Measurements from ENCODE around the gene CMIP. TPM values are rescaled to one million over a fixed set of nuclear protein-coding genes. Genes with fewer than 3 reads are reported as not detected.

CMIP gene
- polyA plus RNA-seq, 1 donor from 2014 or later = 15.1 TPM

DNA sequence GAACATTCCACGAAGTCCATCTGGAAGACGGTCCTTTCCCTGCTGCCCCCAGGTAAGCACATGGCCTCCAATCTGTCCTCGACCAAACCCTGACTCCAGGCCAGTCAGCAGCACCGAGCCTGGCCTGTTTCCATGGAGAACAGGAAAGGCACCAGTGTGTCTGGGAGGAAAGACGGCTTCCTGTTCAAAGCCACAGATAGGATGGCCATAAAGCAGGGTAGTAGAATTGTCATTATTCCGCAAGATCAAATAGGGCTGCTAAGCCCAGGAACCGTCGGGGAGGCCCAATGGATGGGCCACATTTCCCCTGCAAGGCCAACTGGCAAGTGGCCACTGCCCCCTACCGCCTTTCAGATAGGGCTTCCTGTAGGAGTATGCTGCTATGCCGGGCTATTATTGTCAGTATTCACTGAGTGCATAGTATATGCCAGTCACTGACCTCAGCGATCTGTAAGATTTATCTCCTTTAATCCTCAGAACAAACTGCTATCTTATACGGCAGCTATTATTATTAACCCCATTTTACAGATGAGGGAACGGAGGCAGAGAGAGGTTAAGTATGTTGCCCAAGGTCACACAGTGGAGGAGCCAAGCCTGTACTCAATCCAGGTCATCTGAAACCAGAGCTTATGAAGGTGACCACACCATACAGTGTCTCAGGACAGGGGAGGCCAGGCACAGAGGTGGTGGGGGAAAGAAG is 311.5 kb downstream of the CMIP start:
- H3K27ac ChIP-seq (ENCODE audit: low read length) = no peak overlapping the region
- no peaks in the 10 kb centered on the region for H3K9me3 ChIP-seq (ENCODE audit: low read length)
- H3K79me2 ChIP-seq (replicated peaks; ENCODE audit: insufficient read depth, low read length) = no peaks in the 10 kb centered on the region
- H3K9ac ChIP-seq (ENCODE audit: low read length) = no peak overlapping the region
- H4K20me1 ChIP-seq (ENCODE audit: insufficient read depth) = no peaks in the 10 kb centered on the region
- H3K36me3 ChIP-seq (ENCODE audit: insufficient read depth, low read length) = no peaks in the 10 kb centered on the region
- no peaks in the 10 kb centered on the region for H3F3A ChIP-seq (ENCODE audit: insufficient read depth, low read length, poor library complexity, severe bottlenecking)
- no peak overlapping the region for H3K4me3 ChIP-seq (ENCODE audit: low read length)
- H3K4me2 ChIP-seq (ENCODE audit: low read length) = no peak overlapping the region
- no peaks in the 10 kb centered on the region for H3K9me2 ChIP-seq (ENCODE audit: insufficient read depth, low read length)
- no peak overlapping the region for H2AFZ ChIP-seq (ENCODE audit: low read depth, low read length)
- no peaks in the 10 kb centered on the region for H3K27me3 ChIP-seq (ENCODE audit: insufficient read depth, low read depth, low read length)
- no peak for TF ChIP-seq TAF1 (IDR thresholded peaks at IDR 0.05; ENCODE audit: low read depth)
- no peak for TF ChIP-seq POLR2AphosphoS5 (IDR thresholded peaks at IDR 0.05)

DNA sequence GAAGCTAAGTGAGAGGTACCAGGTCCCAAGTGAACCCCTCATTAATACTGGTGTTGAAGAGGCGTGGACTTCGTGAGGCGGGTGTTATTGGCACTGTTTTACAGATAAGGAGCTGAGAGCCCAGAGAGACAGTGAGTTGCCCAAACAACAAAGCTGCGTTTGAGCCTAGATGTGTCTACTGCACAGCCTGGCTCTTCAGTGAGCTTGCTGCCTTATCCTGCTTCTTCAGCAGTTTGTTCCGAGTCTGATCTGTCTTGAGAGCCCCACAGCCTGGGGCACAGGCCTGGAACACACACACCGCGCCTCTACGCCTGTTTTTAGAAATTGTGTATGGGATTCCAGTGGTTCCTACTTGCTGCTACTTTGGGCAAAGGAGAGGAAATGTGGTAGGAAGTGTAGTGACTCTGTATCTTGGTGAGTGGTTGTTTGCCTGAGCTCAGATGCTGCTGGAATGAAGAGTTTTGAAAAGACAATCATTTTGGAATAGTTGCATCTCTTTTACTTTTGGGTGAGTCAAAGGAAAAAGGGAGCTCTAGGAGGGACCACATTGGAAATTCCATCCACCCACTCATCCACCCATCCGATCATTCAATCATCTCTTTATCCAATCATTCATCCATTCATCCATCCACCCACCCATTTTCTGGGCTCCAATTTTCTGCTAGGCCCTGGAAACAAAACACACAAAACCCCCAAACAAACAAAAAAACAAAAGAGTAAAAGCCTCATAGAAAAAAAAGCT is 312.2 kb downstream of the CMIP start:
- H3K9me2 ChIP-seq (ENCODE audit: insufficient read depth, low read length) = no peaks in the 10 kb centered on the region
- H3K9ac ChIP-seq (ENCODE audit: low read length) = no peak overlapping the region
- no peaks in the 10 kb centered on the region for H3K79me2 ChIP-seq (replicated peaks; ENCODE audit: insufficient read depth, low read length)
- no peaks in the 10 kb centered on the region for H3F3A ChIP-seq (ENCODE audit: insufficient read depth, low read length, poor library complexity, severe bottlenecking)
- no peak overlapping the region for H3K4me2 ChIP-seq (ENCODE audit: low read length)
- no peaks in the 10 kb centered on the region for H3K36me3 ChIP-seq (ENCODE audit: insufficient read depth, low read length)
- H3K27ac ChIP-seq (ENCODE audit: low read length) = no peak overlapping the region
- no peak overlapping the region for H3K4me3 ChIP-seq (ENCODE audit: low read length)
- H3K27me3 ChIP-seq (ENCODE audit: insufficient read depth, low read depth, low read length) = no peaks in the 10 kb centered on the region
- no peaks in the 10 kb centered on the region for H4K20me1 ChIP-seq (ENCODE audit: insufficient read depth)
- H3K9me3 ChIP-seq (ENCODE audit: low read length) = no peaks in the 10 kb centered on the region
- TF ChIP-seq SMC3 (conservative IDR thresholded peaks at IDR 0.05; ENCODE audit: poor library complexity) (no peak), EP300 (conservative IDR thresholded peaks at IDR 0.05; ENCODE audit: poor library complexity, severe bottlenecking) (no peak), EZH2 (IDR thresholded peaks at IDR 0.05; ENCODE audit: borderline replicate concordance, insufficient read depth, low read length, poor library complexity, severe bottlenecking) (no peak), RAD21 (conservative IDR thresholded peaks at IDR 0.05) (no peak), TAF1 (IDR thresholded peaks at IDR 0.05; ENCODE audit: low read depth) (no peak), POLR2AphosphoS5 (IDR thresholded peaks at IDR 0.05) (no peak)
- TF ChIP-seq, protein P1, sequence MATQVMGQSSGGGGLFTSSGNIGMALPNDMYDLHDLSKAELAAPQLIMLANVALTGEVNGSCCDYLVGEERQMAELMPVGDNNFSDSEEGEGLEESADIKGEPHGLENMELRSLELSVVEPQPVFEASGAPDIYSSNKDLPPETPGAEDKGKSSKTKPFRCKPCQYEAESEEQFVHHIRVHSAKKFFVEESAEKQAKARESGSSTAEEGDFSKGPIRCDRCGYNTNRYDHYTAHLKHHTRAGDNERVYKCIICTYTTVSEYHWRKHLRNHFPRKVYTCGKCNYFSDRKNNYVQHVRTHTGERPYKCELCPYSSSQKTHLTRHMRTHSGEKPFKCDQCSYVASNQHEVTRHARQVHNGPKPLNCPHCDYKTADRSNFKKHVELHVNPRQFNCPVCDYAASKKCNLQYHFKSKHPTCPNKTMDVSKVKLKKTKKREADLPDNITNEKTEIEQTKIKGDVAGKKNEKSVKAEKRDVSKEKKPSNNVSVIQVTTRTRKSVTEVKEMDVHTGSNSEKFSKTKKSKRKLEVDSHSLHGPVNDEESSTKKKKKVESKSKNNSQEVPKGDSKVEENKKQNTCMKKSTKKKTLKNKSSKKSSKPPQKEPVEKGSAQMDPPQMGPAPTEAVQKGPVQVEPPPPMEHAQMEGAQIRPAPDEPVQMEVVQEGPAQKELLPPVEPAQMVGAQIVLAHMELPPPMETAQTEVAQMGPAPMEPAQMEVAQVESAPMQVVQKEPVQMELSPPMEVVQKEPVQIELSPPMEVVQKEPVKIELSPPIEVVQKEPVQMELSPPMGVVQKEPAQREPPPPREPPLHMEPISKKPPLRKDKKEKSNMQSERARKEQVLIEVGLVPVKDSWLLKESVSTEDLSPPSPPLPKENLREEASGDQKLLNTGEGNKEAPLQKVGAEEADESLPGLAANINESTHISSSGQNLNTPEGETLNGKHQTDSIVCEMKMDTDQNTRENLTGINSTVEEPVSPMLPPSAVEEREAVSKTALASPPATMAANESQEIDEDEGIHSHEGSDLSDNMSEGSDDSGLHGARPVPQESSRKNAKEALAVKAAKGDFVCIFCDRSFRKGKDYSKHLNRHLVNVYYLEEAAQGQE (IDR thresholded peaks at IDR 0.05; ENCODE audit: borderline replicate concordance) = no peak
- TF ChIP-seq, protein P2, sequence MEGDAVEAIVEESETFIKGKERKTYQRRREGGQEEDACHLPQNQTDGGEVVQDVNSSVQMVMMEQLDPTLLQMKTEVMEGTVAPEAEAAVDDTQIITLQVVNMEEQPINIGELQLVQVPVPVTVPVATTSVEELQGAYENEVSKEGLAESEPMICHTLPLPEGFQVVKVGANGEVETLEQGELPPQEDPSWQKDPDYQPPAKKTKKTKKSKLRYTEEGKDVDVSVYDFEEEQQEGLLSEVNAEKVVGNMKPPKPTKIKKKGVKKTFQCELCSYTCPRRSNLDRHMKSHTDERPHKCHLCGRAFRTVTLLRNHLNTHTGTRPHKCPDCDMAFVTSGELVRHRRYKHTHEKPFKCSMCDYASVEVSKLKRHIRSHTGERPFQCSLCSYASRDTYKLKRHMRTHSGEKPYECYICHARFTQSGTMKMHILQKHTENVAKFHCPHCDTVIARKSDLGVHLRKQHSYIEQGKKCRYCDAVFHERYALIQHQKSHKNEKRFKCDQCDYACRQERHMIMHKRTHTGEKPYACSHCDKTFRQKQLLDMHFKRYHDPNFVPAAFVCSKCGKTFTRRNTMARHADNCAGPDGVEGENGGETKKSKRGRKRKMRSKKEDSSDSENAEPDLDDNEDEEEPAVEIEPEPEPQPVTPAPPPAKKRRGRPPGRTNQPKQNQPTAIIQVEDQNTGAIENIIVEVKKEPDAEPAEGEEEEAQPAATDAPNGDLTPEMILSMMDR (IDR thresholded peaks at IDR 0.05; ENCODE audit: poor library complexity, severe bottlenecking) = no peak
- no peak overlapping the region for H2AFZ ChIP-seq (ENCODE audit: low read depth, low read length)
